H9 (cell line): ENCODE results near the gene PMEL. TPM values are rescaled to one million over a fixed set of nuclear protein-coding genes. Genes with fewer than 3 reads are reported as not detected.
A peak's percentile ranks its signal among the peaks of the same experiment; 100 is the strongest.

Experiments used
- DNase-seq: peaks from one replicate; pipeline ENCODE4 v3.0.0-alpha.2; 2017
- H2AFZ ChIP-seq: one replicate; pipeline ENCODE4 v1.6.1; 2013; ENCODE audit warnings: mild to moderate bottlenecking, low read length, control low read depth, moderate library complexity
- H2AK5ac ChIP-seq: 2 replicates; pipeline ENCODE4 v1.6.1; 2013; ENCODE audit warnings: low read length, control low read depth, mixed read lengths; ENCODE audit not compliant: insufficient read length
- H2BK120ac ChIP-seq: one replicate; pipeline ENCODE4 v1.6.1; 2013; ENCODE audit warnings: low read depth, mild to moderate bottlenecking, low read length, control low read depth, inconsistent platforms; ENCODE audit not compliant: poor library complexity, severe bottlenecking
- H2BK12ac ChIP-seq: 2 replicates; pipeline ENCODE4 v1.6.1; 2013; ENCODE audit warnings: low read length, control low read depth, mixed read lengths, low read depth; ENCODE audit not compliant: insufficient read length
- H2BK15ac ChIP-seq: 2 replicates; pipeline ENCODE4 v1.6.1; 2013; ENCODE audit warnings: low read depth, low read length, control low read depth
- H2BK20ac ChIP-seq: one replicate; pipeline ENCODE4 v1.6.1; 2013; ENCODE audit warnings: low read depth, mild to moderate bottlenecking, low read length, control low read depth, inconsistent platforms; ENCODE audit not compliant: poor library complexity, severe bottlenecking
- H2BK5ac ChIP-seq: 2 replicates; pipeline ENCODE4 v1.6.1; 2013; ENCODE audit warnings: low read length, control low read depth, mixed read lengths; ENCODE audit not compliant: insufficient read length
- H3K14ac ChIP-seq: 2 replicates; pipeline ENCODE4 v1.6.1; 2013; ENCODE audit warnings: low read length, control low read depth; ENCODE audit not compliant: insufficient read depth
- H3K18ac ChIP-seq: 2 replicates; pipeline ENCODE4 v1.6.1; 2013; ENCODE audit warnings: low read depth, mild to moderate bottlenecking, mixed read lengths, low read length, control low read depth; ENCODE audit not compliant: insufficient read length
- H3K23ac ChIP-seq: 2 replicates; pipeline ENCODE4 v1.6.1; 2013; ENCODE audit warnings: low read length, control low read depth, mixed read lengths, low read depth; ENCODE audit not compliant: insufficient read length
- H3K23me2 ChIP-seq: 2 replicates; pipeline ENCODE4 v1.6.1; 2013; ENCODE audit warnings: low read depth, mild to moderate bottlenecking, mixed read lengths, low read length, control low read depth; ENCODE audit not compliant: insufficient read length, poor library complexity, severe bottlenecking
- H3K27ac ChIP-seq: 2 replicates; pipeline ENCODE4 v1.5.1; 2013; ENCODE audit warnings: low read length, control low read depth, mixed read lengths, low read depth; ENCODE audit not compliant: insufficient read length
- H3K27me3 ChIP-seq: 2 replicates; pipeline ENCODE4 v1.6.1; 2013; ENCODE audit warnings: low read length, control low read depth, inconsistent platforms; ENCODE audit not compliant: insufficient read depth
- H3K4ac ChIP-seq: 2 replicates; pipeline ENCODE4 v1.6.1; 2013; ENCODE audit warnings: low read depth, mild to moderate bottlenecking, control low read depth, inconsistent platforms, low read length, moderate library complexity
- H3K4me1 ChIP-seq: 2 replicates; pipeline ENCODE4 v1.6.1; 2013; ENCODE audit warnings: low read length, control low read depth, inconsistent platforms; ENCODE audit not compliant: insufficient read depth
- H3K4me2 ChIP-seq: 2 replicates; pipeline ENCODE4 v1.6.1; 2013; ENCODE audit warnings: low read length, control low read depth, mixed read lengths; ENCODE audit not compliant: insufficient read length, insufficient read depth
- H3K56ac ChIP-seq: 2 replicates; pipeline ENCODE4 v1.6.1; 2013; ENCODE audit warnings: low read depth, mild to moderate bottlenecking, mixed read lengths, low read length, control low read depth; ENCODE audit not compliant: insufficient read length
- H3K79me1 ChIP-seq: 2 replicates; pipeline ENCODE4 v1.6.1; 2013; ENCODE audit warnings: low read depth, mild to moderate bottlenecking, moderate library complexity, low read length, control low read depth, inconsistent platforms; ENCODE audit not compliant: insufficient read depth, poor library complexity, severe bottlenecking
- H3K79me2 ChIP-seq: 2 replicates; pipeline ENCODE4 v1.6.1; 2013; ENCODE audit warnings: low read length, control low read depth, inconsistent platforms; ENCODE audit not compliant: insufficient read depth
- H3K9ac ChIP-seq: 2 replicates; pipeline ENCODE4 v1.6.1; 2013; ENCODE audit warnings: low read length, control low read depth, mixed read lengths; ENCODE audit not compliant: insufficient read length; ENCODE audit errors: extremely low read depth
- H3K9me3 ChIP-seq: one replicate; pipeline ENCODE4 v1.6.1; 2013; ENCODE audit warnings: low read depth, low read length, inconsistent platforms; ENCODE audit not compliant: control insufficient read depth
- H3T11ph ChIP-seq: one replicate; pipeline ENCODE4 v1.6.1; 2013; ENCODE audit warnings: mild to moderate bottlenecking, low read length, control low read depth, inconsistent platforms
- H4K20me1 ChIP-seq: one replicate; pipeline ENCODE4 v1.6.1; 2013; ENCODE audit not compliant: control insufficient read depth, insufficient read length, insufficient read depth
- H4K5ac ChIP-seq: 2 replicates; pipeline ENCODE4 v1.6.1; 2013; ENCODE audit warnings: low read depth, mild to moderate bottlenecking, mixed read lengths, low read length, control low read depth; ENCODE audit not compliant: insufficient read length
- H4K8ac ChIP-seq: replicated peaks from 2 replicates; pipeline ENCODE4 v1.6.1; 2013; ENCODE audit warnings: low read length, control low read depth, mixed read lengths, low read depth; ENCODE audit not compliant: insufficient read length
- H4K91ac ChIP-seq: 2 replicates; pipeline ENCODE4 v1.6.1; 2013; ENCODE audit warnings: low read depth, mild to moderate bottlenecking, moderate library complexity, mixed read lengths, low read length, control low read depth; ENCODE audit not compliant: insufficient read length
- H3K27ac Mint-ChIP-seq, 3 experiments: 2 replicates in 2 of 3; 3 replicates in 1 of 3; pipeline ENCODE4 v1.8.0; 2020 to 2021; ENCODE audit warnings: mixed read lengths in 3 of 3, mild to moderate bottlenecking in 1 of 3, moderate library complexity in 1 of 3
- H3K27me3 Mint-ChIP-seq: 2 replicates; pipeline ENCODE4 v1.8.0; 2021; ENCODE audit warnings: low read depth, mild to moderate bottlenecking, moderate library complexity, mixed read lengths
- H3K36me3 Mint-ChIP-seq, 3 experiments: 2 replicates in 2 of 3; 3 replicates in 1 of 3; pipeline ENCODE4 v1.8.0; 2020 to 2021; ENCODE audit warnings: low read depth in 3 of 3, mixed read lengths in 3 of 3; ENCODE audit not compliant: insufficient read depth in 1 of 3
- H3K4me1 Mint-ChIP-seq, 2 experiments: 2 replicates each; pipeline ENCODE4 v1.8.0; 2020; ENCODE audit warnings: mixed read lengths in 2 of 2
- H3K4me3 Mint-ChIP-seq, 2 experiments: 2 replicates in 1 of 2; 3 replicates in 1 of 2; pipeline ENCODE4 v1.8.0; 2020 to 2021; ENCODE audit warnings: mild to moderate bottlenecking in 2 of 2, mixed read lengths in 2 of 2, moderate library complexity in 1 of 2
- H3K9me3 Mint-ChIP-seq, 2 experiments: 2 replicates in 1 of 2; 3 replicates in 1 of 2; pipeline ENCODE4 v1.8.0; 2020; ENCODE audit warnings: mild to moderate bottlenecking in 2 of 2, mixed read lengths in 2 of 2, moderate library complexity in 1 of 2
- CTCF ChIP-seq: fragments of 200-600 bp; sonication (generic); conservative IDR thresholded peaks from 3 replicates; pipeline ENCODE4 v1.8.0; 2021; ENCODE audit warnings: antibody characterized with exemption, mild to moderate bottlenecking
- WGBS: extraction: QIAGEN DNeasy Blood & Tissue Kit; methylation state at CpG from one replicate; pipeline ENCODE4 v1.1.7; 2013; ENCODE audit warnings: missing lambda C conversion rate, low lambda C conversion rate, mixed read lengths; ENCODE audit not compliant: insufficient read length; ENCODE audit errors: extremely low coverage; 5-methylcytosine and 5-hydroxymethylcytosine counted together
- total RNA-seq: library from RNA; stranded (reverse); gene quantifications from 2 replicates; pipeline ENCODE4 v1.2.1, GENCODE V29; 2021

Gene PMEL
- total RNA-seq, 1 experiment from 2014 or later = 72.6 TPM

- H3K27me3 Mint-ChIP-seq = no peaks in the 10 kb centered on the region
- peak overlapping the region; percentile 9 to 76 (median 49); a peak in 5 of 7 replicates for H3K27ac Mint-ChIP-seq
- Histone ChIP-seq H3K4me2 (no peak overlapping the region), H2AFZ (no peak overlapping the region), H3K4me1 (no peaks in the 10 kb centered on the region), H3K23me2 (no peaks in the 10 kb centered on the region), H4K20me1 (no peaks in the 10 kb centered on the region), H4K91ac (no peak overlapping the region), H3K9me3 (no peaks in the 10 kb centered on the region), H4K5ac (no peak overlapping the region), H3K27me3 (no peaks in the 10 kb centered on the region), H3K23ac (no peak overlapping the region), H2BK20ac (no peak overlapping the region), H3K14ac (no peak overlapping the region), H4K8ac (no peak overlapping the region), H3K4ac (no peak overlapping the region), H3K9ac (no peak overlapping the region), H3K79me1 (peaks cover 4% of the 10 kb centered on the region), H3K56ac (no peak overlapping the region), H2BK5ac (no peak overlapping the region), H3K18ac (no peak overlapping the region), H2BK120ac (no peak overlapping the region), H3K79me2 (no peaks in the 10 kb centered on the region; the same call in 1 of the 2 replicates), H3K27ac (no peak overlapping the region), H2AK5ac (no peak overlapping the region), H2BK12ac (no peak overlapping the region), H3T11ph (no peak overlapping the region), H2BK15ac (no peak overlapping the region)
- no peak for DNase-seq
- H3K4me3 Mint-ChIP-seq = no peak overlapping the region
- peaks cover 1 to 12% (median 11%) of the 10 kb centered on the region in 3 experiments; a peak in 6 of 7 replicates for H3K36me3 Mint-ChIP-seq
- H3K9me3 Mint-ChIP-seq = no peaks in the 10 kb centered on the region
- no peak for TF ChIP-seq CTCF
- H3K4me1 Mint-ChIP-seq = peaks cover 10% of the 10 kb centered on the region in 2 experiments
- WGBS = no CpG with 5 or more reads among the region's 8 CpGs
Measured at GRCh38 chr12:55908726-55909512, 56.9 kb downstream of the PMEL start.
